SK-N-SH (cell line): ENCODE results near the gene CELF5. TPM values are rescaled to one million over a fixed set of nuclear protein-coding genes. Genes with fewer than 3 reads are reported as not detected.

Source experiments
- CTCF ChIA-PET: fragments of 300-600, 350-600 bp; formaldehyde crosslinking; extraction: SDS; loops from one replicate; lab custom pipeline; 2021; lab: Yijun Ruan, JAX
- POLR2A ChIA-PET: fragments of 350-600 bp; sonication (Branson Sonifier 250); formaldehyde crosslinking; extraction: SDS; loops from one replicate; lab custom pipeline; 2020; ENCODE audit warnings: antibody characterized with exemption, inconsistent platforms; lab: Yijun Ruan, JAX
- DNase-seq: peaks from one replicate; pipeline ENCODE4 v3.0.0; 2012
- H2AFZ ChIP-seq: fragments of 200-600 bp; sonication (generic); 2 replicates; pipeline ENCODE4 v1.8.1; 2016; ENCODE audit warnings: antibody characterized with exemption, mild to moderate bottlenecking, low read depth
- H3F3A ChIP-seq: fragments of 200-600 bp; sonication (generic); replicated peaks from 2 replicates; pipeline ENCODE3; 2016; ENCODE audit warnings: antibody characterized with exemption, mild to moderate bottlenecking; ENCODE audit not compliant: insufficient read depth
- H3K27ac ChIP-seq, 2 experiments: fragments of 200-500 bp in 1 of 2; fragments of 200-600 bp in 1 of 2; sonication (Bioruptor generic) in 1 of 2; sonication (generic), shearing (Covaris generic) in 1 of 2; 2 replicates each; pipeline versions ENCODE4 v1.5.1 to v1.6.1; 2014 to 2016; ENCODE audit warnings: low read depth in 2 of 2, inconsistent platforms in 1 of 2, low read length in 1 of 2, mild to moderate bottlenecking in 1 of 2, mixed read lengths in 1 of 2
- H3K27me3 ChIP-seq: fragments of 200-600 bp; sonication (generic), shearing (Covaris generic); 2 replicates; pipeline ENCODE4 v1.6.1; 2016; ENCODE audit warnings: mixed run types; ENCODE audit not compliant: insufficient read depth
- H3K36me3 ChIP-seq, 2 experiments: fragments of 200-500 bp in 1 of 2; fragments of 200-600 bp in 1 of 2; sonication (Bioruptor generic) in 1 of 2; sonication (generic) in 1 of 2; replicated peaks in 1 of 2; 2 replicates each; pipeline versions ENCODE3 to v1.5.1; 2014 to 2016; ENCODE audit warnings: low read length in 1 of 2, mild to moderate bottlenecking in 1 of 2; ENCODE audit not compliant: insufficient read depth in 2 of 2, control insufficient read depth in 1 of 2
- H3K4me1 ChIP-seq, 2 experiments: fragments of 200-500 bp in 1 of 2; fragments of 200-600 bp in 1 of 2; sonication (Bioruptor generic) in 1 of 2; sonication (generic), shearing (Covaris generic) in 1 of 2; 2 replicates each; pipeline versions ENCODE4 v1.5.1 to v1.6.1; 2014 to 2016; ENCODE audit warnings: low read depth in 1 of 2, low read length in 1 of 2, mixed run types in 1 of 2; ENCODE audit not compliant: insufficient read depth in 2 of 2, control insufficient read depth in 1 of 2
- H3K4me2 ChIP-seq: fragments of 200-600 bp; sonication (generic), shearing (Covaris generic); 2 replicates; pipeline ENCODE4 v1.6.1; 2017; ENCODE audit warnings: mixed run types
- H3K4me3 ChIP-seq, 2 experiments: fragments of 200-500 bp in 1 of 2; fragments of 200-600 bp in 1 of 2; sonication (Bioruptor generic) in 1 of 2; sonication (generic), shearing (Covaris generic) in 1 of 2; 2 replicates each; pipeline versions ENCODE4 v1.5.1 to v1.8.1; 2014 to 2016; ENCODE audit warnings: low read depth in 2 of 2, inconsistent platforms in 1 of 2, low read length in 1 of 2, mild to moderate bottlenecking in 1 of 2, mixed read lengths in 1 of 2, moderate library complexity in 1 of 2
- H3K79me2 ChIP-seq: fragments of 200-600 bp; sonication (generic); 2 replicates; pipeline ENCODE4 v1.8.1; 2017; ENCODE audit warnings: mild to moderate bottlenecking; ENCODE audit not compliant: insufficient read depth
- H3K9ac ChIP-seq: fragments of 200-600 bp; sonication (generic); 2 replicates; pipeline ENCODE4 v1.6.1; 2017; ENCODE audit warnings: mixed run types
- H3K9me2 ChIP-seq: fragments of 200-600 bp; sonication (generic); 2 replicates; pipeline ENCODE4 v1.6.1; 2017; ENCODE audit warnings: mixed run types
- H3K9me3 ChIP-seq: fragments of 200-600 bp; sonication (generic); 2 replicates; pipeline ENCODE4 v1.6.1; 2017; ENCODE audit warnings: mixed run types, mild to moderate bottlenecking, moderate library complexity
- H4K20me1 ChIP-seq: fragments of 200-600 bp; sonication (generic); 2 replicates; pipeline ENCODE4 v1.6.1; 2017; ENCODE audit warnings: mild to moderate bottlenecking, mixed run types; ENCODE audit not compliant: insufficient read depth
- EZH2phosphoT487 ChIP-seq: fragments of 200-600 bp; sonication (generic); IDR thresholded peaks from 2 replicates; pipeline ENCODE4 v1.6.1; 2017; ENCODE audit warnings: low read depth, mixed run types, mild to moderate bottlenecking, antibody characterized with exemption, moderate library complexity, borderline replicate concordance
- FOXM1 ChIP-seq: IDR thresholded peaks from 2 replicates; pipeline ENCODE4 v1.4.0; 2012; ENCODE audit warnings: low read depth, mild to moderate bottlenecking
- GATA2 ChIP-seq: sonication (generic); formaldehyde crosslinking; IDR thresholded peaks from 2 replicates; pipeline ENCODE4 v1.5.0; 2020; ENCODE audit warnings: mild to moderate bottlenecking, missing genetic modification reagents
- JUND ChIP-seq: IDR thresholded peaks from 2 replicates; pipeline ENCODE4 v1.4.0; 2012
- MEF2A ChIP-seq: IDR thresholded peaks from 2 replicates; pipeline ENCODE4 v1.4.0; 2012; ENCODE audit warnings: low read depth, borderline replicate concordance
- POLR2AphosphoS5 ChIP-seq: IDR thresholded peaks from 2 replicates; pipeline ENCODE4 v1.6.1; 2012; ENCODE audit warnings: low read depth, low read length
- RAD21 ChIP-seq: IDR thresholded peaks from 2 replicates; pipeline ENCODE4 v1.6.1; 2012; ENCODE audit warnings: mild to moderate bottlenecking, low read length
- RFX5 ChIP-seq: IDR thresholded peaks from 2 replicates; pipeline ENCODE4 v1.6.1; 2012; ENCODE audit warnings: mild to moderate bottlenecking, improper control_type of control experiment, low read length
- RXRA ChIP-seq: IDR thresholded peaks from 2 replicates; pipeline ENCODE4 v1.4.0; 2012; ENCODE audit warnings: low read depth, mild to moderate bottlenecking, borderline replicate concordance
- TCF12 ChIP-seq: IDR thresholded peaks from 2 replicates; pipeline ENCODE4 v1.4.0; 2012
- WGBS: methylation state at CpG from one replicate; pipeline ENCODE4 v1.1.6; 2017; ENCODE audit warnings: low lambda C conversion rate; 5-methylcytosine and 5-hydroxymethylcytosine counted together
- polyA plus RNA-seq, 3 experiments: library from polyadenylated mRNA; depleted of rRNA; stranded (reverse); fragments of >200 nt; gene quantifications; 2 replicates each; pipeline ENCODE4 v1.2.3, GENCODE V29; 2012
- TF ChIP-seq, protein P1 (sequence below): IDR thresholded peaks from 2 replicates; pipeline ENCODE4 v1.6.1; 2012; ENCODE audit warnings: mild to moderate bottlenecking, low read depth, low read length, moderate library complexity
- TF ChIP-seq, protein P2 (sequence below): IDR thresholded peaks from 2 replicates; pipeline ENCODE4 v1.4.0; 2012; ENCODE audit warnings: low read depth, borderline replicate concordance
- TF ChIP-seq, protein P3 (sequence below): IDR thresholded peaks from 2 replicates; pipeline ENCODE4 v1.4.0; 2012; ENCODE audit warnings: low read depth
- TF ChIP-seq, protein P4 (sequence below): fragments of 150-350 bp; IDR thresholded peaks from 2 replicates; pipeline ENCODE4 v1.6.1; 2017; ENCODE audit warnings: antibody characterized with exemption, low read length, low read depth, borderline replicate concordance
- TF ChIP-seq, protein P5 (sequence below): fragments of 200-600 bp; sonication (generic); IDR thresholded peaks from 2 replicates; pipeline ENCODE4 v1.6.1; 2017; ENCODE audit warnings: antibody characterized with exemption, mild to moderate bottlenecking, moderate library complexity

Gene CELF5
- polyA plus RNA-seq, 1 of the 3 experiments (the other 2 are of a cell fraction), result 0.33 TPM

DNA sequence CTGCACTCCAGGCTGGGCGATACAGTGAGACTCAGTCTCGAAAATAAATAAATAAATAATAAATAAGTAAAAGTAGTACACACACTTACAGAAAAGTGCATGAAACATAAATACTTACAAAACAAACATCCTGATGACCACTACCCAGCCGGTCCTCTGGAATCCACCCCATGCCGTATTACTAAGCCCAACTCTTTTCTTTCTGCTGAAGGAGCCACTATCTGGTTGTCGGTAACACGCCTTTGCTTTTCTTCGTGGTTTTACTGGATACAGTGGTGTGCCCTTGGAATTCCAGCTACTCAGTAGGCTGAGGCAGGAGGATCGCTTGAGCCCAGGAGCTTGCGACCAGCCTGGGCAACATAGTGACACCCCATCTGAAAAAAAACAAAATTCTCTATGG lies 39.4 kb downstream of the CELF5 start:
- Histone ChIP-seq H3K4me1 (no peaks in the 10 kb centered on the region), H3K9ac (no peak overlapping the region), H3K4me3 (no peak overlapping the region), H4K20me1 (no peaks in the 10 kb centered on the region), H3K36me3 (no peaks in the 10 kb centered on the region), H3K9me2 (no peaks in the 10 kb centered on the region), H3K79me2 (no peaks in the 10 kb centered on the region), H3K4me2 (no peak overlapping the region), H3F3A (no peaks in the 10 kb centered on the region), H3K27ac (no peak overlapping the region), H3K27me3 (no peaks in the 10 kb centered on the region), H2AFZ (no peak overlapping the region), H3K9me3 (no peaks in the 10 kb centered on the region)
- ChIA-PET POLR2A (no interaction called here), CTCF (interaction anchor here (1.6 to 2.4 kb wide), 3 partner anchors 12 to 40 kb away, joined by 4 to 8 read pairs (median 5); partner anchors contain the start of gene CELF5)
- 86% methylated on average over 9 of the region's 9 CpGs for WGBS
- no peak for DNase-seq
- TF ChIP-seq EZH2phosphoT487 (no peak), FOXM1 (no peak), GATA2 (CRISPR knock-in tag) (no peak), RXRA (no peak), JUND (no peak), RAD21 (no peak), RFX5 (no peak), POLR2AphosphoS5 (no peak), MEF2A (no peak), TCF12 (no peak)
- TF ChIP-seq, protein P1, sequence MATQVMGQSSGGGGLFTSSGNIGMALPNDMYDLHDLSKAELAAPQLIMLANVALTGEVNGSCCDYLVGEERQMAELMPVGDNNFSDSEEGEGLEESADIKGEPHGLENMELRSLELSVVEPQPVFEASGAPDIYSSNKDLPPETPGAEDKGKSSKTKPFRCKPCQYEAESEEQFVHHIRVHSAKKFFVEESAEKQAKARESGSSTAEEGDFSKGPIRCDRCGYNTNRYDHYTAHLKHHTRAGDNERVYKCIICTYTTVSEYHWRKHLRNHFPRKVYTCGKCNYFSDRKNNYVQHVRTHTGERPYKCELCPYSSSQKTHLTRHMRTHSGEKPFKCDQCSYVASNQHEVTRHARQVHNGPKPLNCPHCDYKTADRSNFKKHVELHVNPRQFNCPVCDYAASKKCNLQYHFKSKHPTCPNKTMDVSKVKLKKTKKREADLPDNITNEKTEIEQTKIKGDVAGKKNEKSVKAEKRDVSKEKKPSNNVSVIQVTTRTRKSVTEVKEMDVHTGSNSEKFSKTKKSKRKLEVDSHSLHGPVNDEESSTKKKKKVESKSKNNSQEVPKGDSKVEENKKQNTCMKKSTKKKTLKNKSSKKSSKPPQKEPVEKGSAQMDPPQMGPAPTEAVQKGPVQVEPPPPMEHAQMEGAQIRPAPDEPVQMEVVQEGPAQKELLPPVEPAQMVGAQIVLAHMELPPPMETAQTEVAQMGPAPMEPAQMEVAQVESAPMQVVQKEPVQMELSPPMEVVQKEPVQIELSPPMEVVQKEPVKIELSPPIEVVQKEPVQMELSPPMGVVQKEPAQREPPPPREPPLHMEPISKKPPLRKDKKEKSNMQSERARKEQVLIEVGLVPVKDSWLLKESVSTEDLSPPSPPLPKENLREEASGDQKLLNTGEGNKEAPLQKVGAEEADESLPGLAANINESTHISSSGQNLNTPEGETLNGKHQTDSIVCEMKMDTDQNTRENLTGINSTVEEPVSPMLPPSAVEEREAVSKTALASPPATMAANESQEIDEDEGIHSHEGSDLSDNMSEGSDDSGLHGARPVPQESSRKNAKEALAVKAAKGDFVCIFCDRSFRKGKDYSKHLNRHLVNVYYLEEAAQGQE, result no peak
- TF ChIP-seq, protein P2, sequence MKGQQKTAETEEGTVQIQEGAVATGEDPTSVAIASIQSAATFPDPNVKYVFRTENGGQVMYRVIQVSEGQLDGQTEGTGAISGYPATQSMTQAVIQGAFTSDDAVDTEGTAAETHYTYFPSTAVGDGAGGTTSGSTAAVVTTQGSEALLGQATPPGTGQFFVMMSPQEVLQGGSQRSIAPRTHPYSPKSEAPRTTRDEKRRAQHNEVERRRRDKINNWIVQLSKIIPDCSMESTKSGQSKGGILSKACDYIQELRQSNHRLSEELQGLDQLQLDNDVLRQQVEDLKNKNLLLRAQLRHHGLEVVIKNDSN, result no peak
- TF ChIP-seq, protein P3, sequence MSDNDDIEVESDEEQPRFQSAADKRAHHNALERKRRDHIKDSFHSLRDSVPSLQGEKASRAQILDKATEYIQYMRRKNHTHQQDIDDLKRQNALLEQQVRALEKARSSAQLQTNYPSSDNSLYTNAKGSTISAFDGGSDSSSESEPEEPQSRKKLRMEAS, result no peak
- TF ChIP-seq, protein P4, sequence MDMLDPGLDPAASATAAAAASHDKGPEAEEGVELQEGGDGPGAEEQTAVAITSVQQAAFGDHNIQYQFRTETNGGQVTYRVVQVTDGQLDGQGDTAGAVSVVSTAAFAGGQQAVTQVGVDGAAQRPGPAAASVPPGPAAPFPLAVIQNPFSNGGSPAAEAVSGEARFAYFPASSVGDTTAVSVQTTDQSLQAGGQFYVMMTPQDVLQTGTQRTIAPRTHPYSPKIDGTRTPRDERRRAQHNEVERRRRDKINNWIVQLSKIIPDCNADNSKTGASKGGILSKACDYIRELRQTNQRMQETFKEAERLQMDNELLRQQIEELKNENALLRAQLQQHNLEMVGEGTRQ, result no peak
- TF ChIP-seq, protein P5, sequence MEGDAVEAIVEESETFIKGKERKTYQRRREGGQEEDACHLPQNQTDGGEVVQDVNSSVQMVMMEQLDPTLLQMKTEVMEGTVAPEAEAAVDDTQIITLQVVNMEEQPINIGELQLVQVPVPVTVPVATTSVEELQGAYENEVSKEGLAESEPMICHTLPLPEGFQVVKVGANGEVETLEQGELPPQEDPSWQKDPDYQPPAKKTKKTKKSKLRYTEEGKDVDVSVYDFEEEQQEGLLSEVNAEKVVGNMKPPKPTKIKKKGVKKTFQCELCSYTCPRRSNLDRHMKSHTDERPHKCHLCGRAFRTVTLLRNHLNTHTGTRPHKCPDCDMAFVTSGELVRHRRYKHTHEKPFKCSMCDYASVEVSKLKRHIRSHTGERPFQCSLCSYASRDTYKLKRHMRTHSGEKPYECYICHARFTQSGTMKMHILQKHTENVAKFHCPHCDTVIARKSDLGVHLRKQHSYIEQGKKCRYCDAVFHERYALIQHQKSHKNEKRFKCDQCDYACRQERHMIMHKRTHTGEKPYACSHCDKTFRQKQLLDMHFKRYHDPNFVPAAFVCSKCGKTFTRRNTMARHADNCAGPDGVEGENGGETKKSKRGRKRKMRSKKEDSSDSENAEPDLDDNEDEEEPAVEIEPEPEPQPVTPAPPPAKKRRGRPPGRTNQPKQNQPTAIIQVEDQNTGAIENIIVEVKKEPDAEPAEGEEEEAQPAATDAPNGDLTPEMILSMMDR, result no peak
